Spinal cord (tissue), 10 donors: ENCODE measurements around the gene ZBTB7A. TPM values are rescaled to one million over a fixed set of nuclear protein-coding genes. Genes with fewer than 3 reads are reported as not detected.

Experiments
- DNase-seq, 6 donors: peaks; one replicate each; pipeline versions ENCODE4 v3.0.0 to v3.0.0-alpha.2; 2013 to 2015; ENCODE audit warnings: low spot score in 6 of 6, low read depth in 4 of 6
- H3K27ac ChIP-seq: one replicate; pipeline ENCODE4 v1.5.1; 2013; ENCODE audit warnings: low read depth, low read length, control low read depth
- H3K27me3 ChIP-seq: one replicate; pipeline ENCODE4 v1.6.1; 2013; ENCODE audit warnings: low read length; ENCODE audit not compliant: control insufficient read depth, insufficient read depth
- H3K36me3 ChIP-seq: one replicate; pipeline ENCODE4 v1.6.1; 2013; ENCODE audit warnings: low read length; ENCODE audit not compliant: control insufficient read depth, insufficient read depth
- H3K4me1 ChIP-seq: one replicate; pipeline ENCODE4 v1.6.1; 2013; ENCODE audit warnings: low read length; ENCODE audit not compliant: control insufficient read depth, insufficient read depth
- H3K4me3 ChIP-seq: one replicate; pipeline ENCODE4 v1.5.1; 2013; ENCODE audit warnings: low read depth, low read length, control low read depth
- H3K9me3 ChIP-seq: one replicate; pipeline ENCODE4 v1.6.1; 2013; ENCODE audit warnings: low read length; ENCODE audit not compliant: control insufficient read depth, insufficient read depth
- WGBS: methylation state at CpG from one replicate; pipeline ENCODE4 v1.1.5; 2013; ENCODE audit warnings: missing lambda C conversion rate; ENCODE audit not compliant: insufficient coverage; 5-methylcytosine and 5-hydroxymethylcytosine counted together
- long read RNA-seq, 4 donors: transcript quantifications; one replicate each; lab custom pipeline, GENCODE V29; 2026
- polyA plus RNA-seq, 2 donors: library from polyadenylated mRNA; unstranded; fragments of 120-200 nt; gene quantifications; one replicate each; pipeline ENCODE4 v1.2.1, GENCODE V29; 2013; ENCODE audit not compliant: insufficient read length in 2 of 2
- total RNA-seq, 2 donors: library from RNA; depleted of rRNA in 1 of 2; stranded (reverse); fragments of 120-200 nt in 1 of 2; fragments of >200 nt in 1 of 2; gene quantifications; one replicate each; pipeline versions ENCODE4 v1.2.3 to v1.2.4, GENCODE V29; 2013 to 2014
- donor health status: healthy.

Gene ZBTB7A
- 1 to 10 TPM; 6.6 to 6.9 TPM for total RNA-seq
- 10 to 100 TPM; 12.7 to 14.6 TPM for polyA plus RNA-seq
- long read RNA-seq, donor 1, full-length matches to known transcripts, result 10 of 10 reads
- long read RNA-seq, donor 1, partial matches to known transcripts, result 0 of 10 reads
- long read RNA-seq, donor 1, other reads (novel, unspliced or antisense), result 0 of 10 reads
- long read RNA-seq, donor 2, full-length matches to known transcripts, result 1 of 1 reads
- long read RNA-seq, donor 2, partial matches to known transcripts, result 0 of 1 reads
- long read RNA-seq, donor 2, other reads (novel, unspliced or antisense), result 0 of 1 reads
- long read RNA-seq, donor 3, full-length matches to known transcripts, result 4 of 4 reads
- long read RNA-seq, donor 3, partial matches to known transcripts, result 0 of 4 reads
- long read RNA-seq, donor 3, other reads (novel, unspliced or antisense), result 0 of 4 reads
- long read RNA-seq, donor 4, full-length matches to known transcripts, result 4 of 4 reads
- long read RNA-seq, donor 4, partial matches to known transcripts, result 0 of 4 reads
- long read RNA-seq, donor 4, other reads (novel, unspliced or antisense), result 0 of 4 reads

GRCh38 chr19:4066682-4067395 is at the start of gene ZBTB7A:
TSS of gene ZBTB7A (minus strand) at chr19:4066899. CDS start at chr19:4055232, 11,667 bp downstream.
- H3K9me3 ChIP-seq, result no peaks in the 10 kb centered on the region
- H3K4me3 ChIP-seq, result peak within 1 kb of the TSS; percentile 82
- DNase-seq, result peak in 5 of 6 donors; percentile 33 to 90 (median 52)
- H3K27me3 ChIP-seq, result peaks cover 4% of the 10 kb centered on the region
- 0% methylated on average over 59 of the region's 85 CpGs for WGBS
- H3K27ac ChIP-seq, result peak within 1 kb of the TSS; percentile 92
- H3K4me1 ChIP-seq, result peaks cover 38% of the 10 kb centered on the region
- peaks cover 28% of the 10 kb centered on the region for H3K36me3 ChIP-seq

- WGBS, result 91% methylated on average over 7 of the region's 13 CpGs
- Histone ChIP-seq H3K27me3 (no peaks in the 10 kb centered on the region), H3K4me1 (peaks cover under 1% of the 10 kb centered on the region), H3K9me3 (no peaks in the 10 kb centered on the region), H3K4me3 (no peak overlapping the region), H3K27ac (no peak overlapping the region), H3K36me3 (peaks cover 87% of the 10 kb centered on the region)
- DNase-seq, result no peak
Observed at GRCh38 chr19:4115818-4116385, 49.2 kb upstream of the ZBTB7A start.

GRCh38 chr19:4115050-4115817 is 48.5 kb upstream of the ZBTB7A start:
- Histone ChIP-seq H3K27me3 (no peaks in the 10 kb centered on the region), H3K4me3 (no peak overlapping the region), H3K9me3 (no peaks in the 10 kb centered on the region), H3K4me1 (no peaks in the 10 kb centered on the region), H3K36me3 (peaks cover 90% of the 10 kb centered on the region), H3K27ac (no peak overlapping the region)
- WGBS, result 90% methylated on average over 23 of the region's 27 CpGs
- DNase-seq, result no peak

- H3K27me3 ChIP-seq, result no peaks in the 10 kb centered on the region
- DNase-seq, result no peak
Observed at GRCh38 chr19:4114181-4114580, 47.5 kb upstream of the ZBTB7A start.

GRCh38 chr19:4113398-4114088 is 46.8 kb upstream of the ZBTB7A start:
- no peaks in the 10 kb centered on the region for H3K4me1 ChIP-seq
- H3K36me3 ChIP-seq, result peaks cover 100% of the 10 kb centered on the region
- no peaks in the 10 kb centered on the region for H3K9me3 ChIP-seq
- H3K4me3 ChIP-seq, result no peak overlapping the region
- whole genome bisulfite sequencing, result 84% methylated on average over 22 of the region's 22 CpGs
- H3K27me3 ChIP-seq, result no peaks in the 10 kb centered on the region
- DNase-seq, result no peak
- no peak overlapping the region for H3K27ac ChIP-seq

More at GRCh38 chr19:4114181-4114580, 47.5 kb upstream of the ZBTB7A start:
- Histone ChIP-seq H3K4me3 (no peak overlapping the region), H3K4me1 (no peaks in the 10 kb centered on the region), H3K9me3 (no peaks in the 10 kb centered on the region), H3K36me3 (peaks cover 94% of the 10 kb centered on the region), H3K27ac (no peak overlapping the region)
- WGBS, result 90% methylated on average over 19 of the region's 19 CpGs

GRCh38 chr19:4112367-4112766 is 45.7 kb upstream of the ZBTB7A start:
- Histone ChIP-seq H3K27me3 (no peaks in the 10 kb centered on the region), H3K36me3 (peaks cover 100% of the 10 kb centered on the region), H3K4me1 (no peaks in the 10 kb centered on the region), H3K4me3 (no peak overlapping the region), H3K27ac (no peak overlapping the region), H3K9me3 (no peaks in the 10 kb centered on the region)
- WGBS, result 97% methylated on average over 17 of the region's 17 CpGs
- DNase-seq, result no peak

- H3K4me1 ChIP-seq, result no peaks in the 10 kb centered on the region
Observed at GRCh38 chr19:4109626-4109945, 42.9 kb upstream of the ZBTB7A start.

GRCh38 chr19:4108767-4109625 is 42.3 kb upstream of the ZBTB7A start:
- no peaks in the 10 kb centered on the region for H3K4me1 ChIP-seq
- H3K27me3 ChIP-seq, result no peaks in the 10 kb centered on the region
- WGBS, result 93% methylated on average over 35 of the region's 35 CpGs

More at GRCh38 chr19:4109626-4109945, 42.9 kb upstream of the ZBTB7A start:
- H3K27ac ChIP-seq, result no peak overlapping the region
- no peak overlapping the region for H3K4me3 ChIP-seq
- no peaks in the 10 kb centered on the region for H3K9me3 ChIP-seq
- H3K27me3 ChIP-seq, result no peaks in the 10 kb centered on the region
- no peak for DNase-seq
- H3K36me3 ChIP-seq, result peaks cover 98% of the 10 kb centered on the region
- 95% methylated on average over 6 of the region's 6 CpGs for WGBS

More at GRCh38 chr19:4108767-4109625, 42.3 kb upstream of the ZBTB7A start:
- Histone ChIP-seq H3K4me3 (no peak overlapping the region), H3K27ac (no peak overlapping the region), H3K36me3 (peaks cover 98% of the 10 kb centered on the region), H3K9me3 (no peaks in the 10 kb centered on the region)
- no peak for DNase-seq
